Stimulated activated CD4-positive, alpha-beta T cell treated with anti-CD3 and anti-CD28 coated beads, Interleukin-4, amount 100 ng/mL, for 1 hour (primary cell): ENCODE results near the gene UBE4A.
A peak's percentile ranks its signal among the peaks of the same experiment; 100 is the strongest.
"Not testable (repeated sequence)": the region's sequence is repeated elsewhere in the genome, so short reads cannot be mapped to it uniquely, and the experiment has no call there.

Experiments
- DNase-seq: peaks from one replicate; pipeline ENCODE4 v3.0.0-alpha.2; 2020

The UBE4A gene

GRCh38 chr11:118401880-118402590 lies 42.6 kb downstream of the UBE4A start:
- no peak for DNase-seq

- DNase-seq = not testable (repeated sequence)
Observed at GRCh38 chr11:118402594-118402993, 43.2 kb downstream of the UBE4A start.

- no peak for DNase-seq
Observed at GRCh38 chr11:118406599-118407166, 47.3 kb downstream of the UBE4A start.

GRCh38 chr11:118410055-118410745 lies 50.8 kb downstream of the UBE4A start:
- no peak for DNase-seq

GRCh38 chr11:118411530-118411929 lies 52.1 kb downstream of the UBE4A start:
- DNase-seq = no peak

- DNase-seq = no peak
Observed at GRCh38 chr11:118412921-118413320, 53.5 kb downstream of the UBE4A start.

DNA sequence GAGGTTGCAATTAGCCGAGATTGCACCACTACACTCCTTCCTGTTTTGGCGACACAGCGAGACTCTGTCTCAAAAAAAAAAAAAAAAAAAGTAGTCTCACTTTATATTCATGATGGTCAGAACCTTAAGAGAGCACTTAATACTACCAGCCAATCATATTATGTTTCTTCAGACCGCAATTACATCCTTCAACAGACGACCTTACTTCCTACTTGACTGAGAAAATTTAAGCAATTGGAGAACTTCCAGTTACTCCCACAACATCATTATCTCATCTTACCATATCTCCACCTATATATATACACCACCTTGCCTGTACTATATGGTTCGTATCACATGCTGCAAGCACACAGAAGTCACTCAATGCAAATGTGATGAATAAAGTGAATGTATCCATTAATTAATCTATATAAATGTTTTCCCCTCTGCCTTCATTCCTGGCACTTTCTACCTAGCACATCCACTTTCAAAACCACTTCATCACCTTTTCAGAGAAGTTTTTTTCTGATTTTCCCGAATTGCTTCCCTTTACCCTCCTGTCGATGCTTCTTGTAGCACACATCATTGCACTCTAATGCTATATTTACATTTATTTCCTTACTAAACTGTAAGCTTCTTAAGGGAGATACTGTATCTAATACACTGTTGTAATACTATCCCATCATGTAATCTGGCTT lies 55.8 kb downstream of the UBE4A start:
- DNase-seq = no peak

GRCh38 chr11:118415739-118416068 lies 56.3 kb downstream of the UBE4A start:
- DNase-seq = no peak

DNA sequence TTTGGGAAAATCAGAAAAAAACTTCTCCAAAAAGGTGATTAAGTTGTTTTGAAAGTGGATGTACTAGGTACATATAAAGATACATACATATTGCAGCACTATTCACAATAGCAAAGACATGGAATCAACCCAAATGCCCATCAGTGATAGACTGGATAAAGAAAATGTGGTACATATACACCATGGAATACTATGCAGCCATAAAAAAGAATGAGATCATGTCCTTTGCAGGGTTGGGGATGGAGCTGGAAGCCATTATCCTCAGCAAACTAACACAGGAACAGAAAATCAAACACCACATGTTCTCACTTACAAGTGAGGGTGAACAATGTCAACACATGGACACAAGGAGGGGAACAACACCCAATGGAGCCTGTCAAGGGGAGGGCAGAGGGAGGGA lies 57.5 kb downstream of the UBE4A start:
- not testable (repeated sequence) for DNase-seq

DNA sequence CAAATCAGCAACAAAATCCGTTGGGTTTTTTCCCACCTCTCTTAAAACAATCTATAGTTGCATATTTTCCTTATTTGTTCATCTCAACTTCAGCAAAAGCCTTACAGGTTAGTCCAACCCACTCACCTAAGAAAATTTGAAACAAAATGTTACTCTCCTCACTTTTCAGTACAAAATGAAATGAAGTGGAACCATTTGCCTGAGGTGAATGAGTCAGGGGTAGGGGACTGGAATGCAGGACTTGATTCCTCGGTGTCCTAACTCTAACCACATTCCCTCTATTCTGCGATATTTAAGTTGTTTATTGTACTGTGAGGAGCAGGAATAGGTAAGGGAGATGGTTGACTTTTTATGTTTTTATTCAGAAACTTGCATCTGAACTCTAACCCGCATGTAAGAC lies 58.4 kb downstream of the UBE4A start:
- DNase-seq = no peak

GRCh38 chr11:118418766-118419165 lies 59.4 kb downstream of the UBE4A start:
- no peak for DNase-seq

DNA sequence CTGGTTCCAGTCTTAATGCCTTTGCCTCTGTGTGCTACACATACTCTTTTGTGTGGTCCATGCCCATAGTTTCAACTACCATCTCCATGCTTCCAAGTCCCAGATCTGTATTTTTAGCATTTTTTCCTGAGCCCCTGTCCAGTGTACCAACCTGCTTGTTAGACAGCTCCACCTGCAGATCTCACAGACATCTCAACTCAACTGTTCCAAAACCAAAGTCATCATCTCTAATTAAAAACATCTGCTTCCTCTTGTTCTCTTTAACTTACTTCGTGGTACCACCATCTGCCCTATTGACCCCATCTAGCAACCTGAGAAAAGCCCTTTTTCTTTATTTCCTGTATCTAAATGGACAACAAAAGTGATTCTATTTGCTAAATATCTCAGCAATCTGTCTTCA lies 68.3 kb downstream of the UBE4A start:
- no peak for DNase-seq

DNA sequence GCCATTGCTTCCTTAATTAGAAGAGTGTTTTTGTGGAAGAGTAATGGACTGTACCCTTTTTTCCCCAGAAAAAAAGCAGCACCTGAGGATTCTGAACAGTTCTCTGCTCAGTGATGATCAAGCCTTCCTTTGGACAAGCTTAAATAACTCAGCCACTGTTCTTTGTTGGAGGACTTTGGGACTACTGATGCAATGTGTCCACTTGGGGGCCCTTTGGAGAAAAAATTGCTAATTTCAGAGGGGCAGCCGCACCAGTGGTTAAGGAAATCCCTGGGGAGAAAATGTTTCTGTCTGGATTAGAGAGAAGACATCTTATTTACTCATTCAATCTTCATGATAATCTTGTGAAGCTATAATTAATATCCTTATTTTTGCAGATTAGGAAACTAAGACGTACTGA lies 71.6 kb downstream of the UBE4A start:
- DNase-seq = no peak

DNA sequence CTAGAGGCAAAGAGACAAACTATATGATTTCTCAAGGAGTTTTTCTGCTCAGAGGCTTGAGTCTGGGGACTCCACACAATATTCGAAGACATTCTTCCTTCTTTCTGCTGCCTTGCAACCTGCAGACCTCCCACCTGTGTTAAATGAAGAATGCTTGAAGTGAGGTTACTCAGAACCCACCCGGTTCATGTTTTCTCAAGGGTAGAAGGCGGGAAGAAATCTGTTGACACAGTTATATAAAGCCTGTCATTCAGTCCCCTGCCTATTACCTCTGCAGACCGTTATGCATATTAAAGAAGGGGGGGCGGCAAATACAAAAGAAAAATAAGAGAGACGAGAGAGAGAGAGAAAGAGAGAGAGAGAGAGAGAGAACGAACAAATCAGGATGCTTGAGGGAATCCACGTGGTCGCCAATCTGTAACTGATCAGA lies 74.7 kb downstream of the UBE4A start:
- DNase-seq = no peak

DNA sequence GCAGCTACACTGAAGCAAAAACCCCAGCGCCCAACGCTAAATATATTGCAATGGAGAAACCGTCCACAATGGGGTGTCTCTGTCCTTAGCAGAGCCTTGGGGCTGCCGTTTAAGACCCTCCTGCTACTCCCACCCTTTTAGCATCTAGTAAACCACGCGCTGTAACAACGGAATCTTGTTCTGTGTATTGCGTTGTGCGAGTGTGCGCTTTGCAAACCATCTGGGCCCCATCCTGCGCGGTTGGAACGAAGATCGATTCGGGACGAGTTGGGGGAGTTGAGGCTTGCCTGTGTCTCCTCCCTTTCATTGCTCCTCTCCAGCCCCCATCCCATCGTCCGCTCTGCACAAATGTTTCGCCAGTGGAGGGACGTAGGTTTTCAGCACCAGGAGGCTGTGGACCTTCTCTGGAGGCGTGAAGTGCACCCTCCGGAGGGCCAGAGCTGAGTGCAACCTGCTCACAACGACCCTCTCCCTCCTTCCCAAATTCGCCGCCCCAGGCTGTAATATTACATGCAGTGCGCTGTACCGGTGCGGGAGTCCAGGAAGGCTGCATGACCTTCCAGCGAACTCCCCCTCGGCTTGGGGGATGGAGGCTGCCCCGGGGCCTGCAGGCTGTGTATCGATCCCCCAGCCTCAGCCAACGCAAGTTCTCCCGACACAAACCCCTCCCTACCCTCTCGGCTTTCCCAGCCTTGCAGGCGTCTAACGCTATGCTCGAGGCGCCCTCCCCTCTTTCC lies 75.3 kb downstream of the UBE4A start:
- DNase-seq = peak; percentile 33

DNA sequence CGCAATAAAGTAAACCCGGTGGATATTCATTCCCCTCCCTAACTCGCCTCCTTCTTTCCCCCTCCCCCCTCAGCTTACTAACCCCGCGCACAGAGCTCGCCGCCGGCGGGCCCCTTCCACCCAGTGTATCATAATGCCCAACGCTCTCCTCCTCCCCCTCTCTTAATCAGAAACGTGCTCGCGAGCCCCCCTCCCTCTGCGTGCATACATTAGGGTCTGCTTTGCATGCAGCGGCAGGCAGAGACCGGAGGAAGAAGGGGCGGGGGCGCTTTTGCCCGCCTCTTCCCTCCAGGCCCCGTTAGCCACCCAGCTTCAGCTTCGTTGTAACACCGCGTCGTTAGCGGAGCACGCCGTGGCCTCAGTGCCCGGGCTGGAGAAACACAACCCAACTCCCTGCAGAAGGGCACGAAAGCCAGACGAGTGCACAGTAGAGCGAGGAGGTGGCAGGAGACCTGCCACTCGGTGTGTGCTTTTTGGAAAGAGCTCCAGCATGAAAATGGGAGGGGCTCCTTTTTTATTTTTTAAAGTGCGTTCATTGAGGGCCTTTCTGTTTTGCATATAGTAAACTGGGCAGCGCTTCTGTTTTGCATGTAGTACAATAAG lies 76.0 kb downstream of the UBE4A start:
- peak; percentile 66 for DNase-seq

GRCh38 chr11:118435893-118436624 lies 76.7 kb downstream of the UBE4A start, which contains the start of gene KMT2A:
TSS of gene KMT2A (plus strand) at chr11:118436492. CDS start at chr11:118436513, 21 bp downstream.
- peak; percentile 96 for DNase-seq

DNA sequence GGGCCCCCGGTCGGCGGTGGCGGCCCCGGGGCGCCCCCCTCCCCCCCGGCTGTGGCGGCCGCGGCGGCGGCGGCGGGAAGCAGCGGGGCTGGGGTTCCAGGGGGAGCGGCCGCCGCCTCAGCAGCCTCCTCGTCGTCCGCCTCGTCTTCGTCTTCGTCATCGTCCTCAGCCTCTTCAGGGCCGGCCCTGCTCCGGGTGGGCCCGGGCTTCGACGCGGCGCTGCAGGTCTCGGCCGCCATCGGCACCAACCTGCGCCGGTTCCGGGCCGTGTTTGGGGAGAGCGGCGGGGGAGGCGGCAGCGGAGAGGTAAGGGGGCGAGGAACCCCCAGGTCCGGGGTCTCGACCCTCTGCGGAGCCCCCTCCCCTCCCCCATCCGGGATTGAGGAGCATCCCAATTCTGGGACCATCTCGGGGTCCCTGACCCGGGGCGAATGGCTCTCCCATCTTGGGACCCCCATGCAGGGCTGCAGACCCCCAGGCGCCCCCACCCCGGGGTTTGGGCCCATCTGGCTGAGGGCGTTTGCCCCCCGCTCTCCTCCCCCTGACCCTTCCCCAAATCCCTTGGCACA lies 77.3 kb downstream of the UBE4A start:
- peak; percentile 52 for DNase-seq

GRCh38 chr11:118437208-118438125 lies 78.1 kb downstream of the UBE4A start:
- DNase-seq = peak; percentile 47

DNA sequence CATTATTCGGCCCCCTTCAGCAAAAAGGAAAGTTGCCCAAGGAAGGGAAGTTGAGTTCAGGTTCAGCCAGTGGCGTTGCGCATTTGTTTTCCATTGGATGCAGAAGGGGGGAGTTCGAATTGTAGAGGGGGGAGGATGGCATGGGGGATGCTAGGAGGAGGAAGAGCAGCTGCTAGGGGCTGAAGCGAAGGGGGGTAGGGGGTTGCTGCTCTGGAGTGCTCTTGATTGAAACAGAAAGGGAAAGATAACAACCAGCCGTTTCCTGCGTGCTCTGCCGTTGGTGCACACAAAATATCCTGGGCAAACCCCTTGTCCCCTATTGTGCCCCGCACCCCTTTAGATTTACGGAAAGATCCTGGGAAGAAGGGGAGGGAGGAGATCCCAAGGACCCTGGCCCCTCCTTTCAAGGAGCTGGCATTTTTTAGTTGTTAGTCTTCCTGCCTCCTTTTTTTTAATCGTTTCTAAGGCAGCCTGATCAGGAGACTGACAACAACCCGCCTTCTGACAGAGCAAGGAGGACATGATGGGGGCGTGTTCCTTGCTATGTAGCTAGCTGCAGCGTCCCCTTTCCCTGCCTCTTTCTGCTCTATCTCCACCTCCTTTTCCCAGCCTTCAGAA lies 79.0 kb downstream of the UBE4A start:
- peak; percentile 55 for DNase-seq
